Measurements from ENCODE around the gene ANKS1A.

The ANKS1A gene

GRCh38 chr6:35051997-35052583 lies 163.0 kb downstream of the ANKS1A start:
- Mint-ChIP-seq H3K27me3 (ENCODE audit: low read depth) (no peaks in the 10 kb centered on the region), H3K27ac (peak overlapping the region in 1 of 3 experiments; percentile 65), H3K4me1 (peaks cover 13% of the 10 kb centered on the region), H3K36me3 (ENCODE audit: low read depth) (peaks cover 17% of the 10 kb centered on the region), H3K9me3 (no peaks in the 10 kb centered on the region), H3K4me3 (no peak overlapping the region)
- no peak for TF ChIP-seq CTCF (IDR thresholded peaks at IDR 0.05; ENCODE audit: unreplicated experiment in 3 of 3)

DNA sequence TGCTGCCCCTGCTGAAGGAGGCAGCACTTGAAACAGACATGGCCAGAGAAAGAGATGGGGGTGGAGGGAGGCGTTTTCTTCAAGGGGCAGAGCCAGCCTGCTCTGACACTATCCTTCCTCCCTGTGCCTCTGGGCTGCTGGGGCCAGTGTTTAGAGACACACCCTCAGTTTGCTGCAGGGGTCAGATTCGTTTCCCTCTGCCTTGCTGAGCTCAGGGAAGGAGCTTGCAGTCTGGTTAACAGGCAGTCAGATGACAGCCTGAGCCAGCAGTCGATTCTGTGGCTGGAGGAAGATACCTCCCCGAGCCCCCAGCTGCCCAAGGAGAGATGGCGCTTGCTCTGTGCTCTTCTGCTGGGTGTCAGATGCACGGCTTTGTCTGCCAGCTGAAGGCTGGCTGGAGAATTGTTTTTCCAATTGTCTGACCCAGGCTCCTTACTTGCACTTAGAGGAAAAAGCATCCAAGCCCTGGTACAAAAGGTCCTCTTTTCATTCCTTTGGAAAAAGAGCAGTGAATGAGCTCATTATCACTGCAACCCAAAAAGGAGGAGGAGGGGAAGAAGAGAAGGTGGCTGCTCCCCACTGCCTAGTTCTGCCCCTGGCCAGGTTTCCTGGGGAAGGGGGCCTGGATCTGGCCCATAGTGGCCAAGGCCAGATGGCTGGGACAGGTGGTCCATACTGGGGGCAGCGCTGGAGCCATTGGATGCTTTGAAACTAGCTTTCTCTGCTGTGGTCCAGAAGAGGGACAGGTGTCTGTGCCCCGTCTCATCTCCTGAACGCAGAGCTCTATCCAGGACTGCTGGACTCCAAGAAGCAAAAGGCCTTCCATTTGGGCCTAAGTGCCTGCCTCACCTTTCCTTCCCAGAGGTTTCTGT lies 163.9 kb downstream of the ANKS1A start:
- H3K4me3 Mint-ChIP-seq = no peak overlapping the region

DNA sequence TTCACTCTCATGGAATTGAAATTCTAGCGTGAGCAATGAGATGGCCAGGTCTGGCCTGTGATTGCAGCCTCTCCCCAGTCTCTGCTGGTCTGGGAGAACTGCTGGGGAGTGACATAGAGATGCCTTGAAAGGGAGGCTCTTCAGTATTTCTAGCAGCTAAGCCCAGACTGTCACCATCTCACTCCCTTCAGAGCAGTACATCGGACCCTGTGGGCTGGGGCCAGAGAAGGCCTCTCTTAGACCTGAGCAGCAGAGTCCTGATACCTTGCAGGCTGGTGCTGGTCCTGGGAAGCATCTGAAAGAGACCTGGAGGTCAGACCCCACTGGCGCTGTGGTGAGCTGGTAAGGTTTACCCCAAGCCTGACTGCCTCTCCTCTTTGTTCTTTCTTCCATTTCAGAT lies 164.6 kb downstream of the ANKS1A start:
- no peaks in the 10 kb centered on the region for H3K9me3 Mint-ChIP-seq
- no peaks in the 10 kb centered on the region for H3K27me3 Mint-ChIP-seq (ENCODE audit: low read depth)
- H3K27ac Mint-ChIP-seq = peak overlapping the region; percentile 41 to 52 (median 44)
- no peak for TF ChIP-seq CTCF (IDR thresholded peaks at IDR 0.05; ENCODE audit: unreplicated experiment in 3 of 3)
- peaks cover 23% of the 10 kb centered on the region for H3K36me3 Mint-ChIP-seq (ENCODE audit: low read depth)
- H3K4me1 Mint-ChIP-seq = peaks cover 27% of the 10 kb centered on the region
- H3K4me3 Mint-ChIP-seq = no peak overlapping the region

More for the DNA sequence above, 163.9 kb downstream of the ANKS1A start:
- H3K27ac Mint-ChIP-seq = peak overlapping the region in 1 of 3 experiments; percentile 65
- TF ChIP-seq CTCF (IDR thresholded peaks at IDR 0.05; ENCODE audit: unreplicated experiment in 3 of 3) = no peak
- peaks cover 20% of the 10 kb centered on the region for H3K36me3 Mint-ChIP-seq (ENCODE audit: low read depth)
- H3K27me3 Mint-ChIP-seq (ENCODE audit: low read depth) = no peaks in the 10 kb centered on the region
- no peaks in the 10 kb centered on the region for H3K9me3 Mint-ChIP-seq
- peaks cover 19% of the 10 kb centered on the region for H3K4me1 Mint-ChIP-seq

GRCh38 chr6:35054106-35054742 lies 165.2 kb downstream of the ANKS1A start:
- TF ChIP-seq CTCF (IDR thresholded peaks at IDR 0.05; ENCODE audit: unreplicated experiment in 3 of 3) = no peak
- H3K9me3 Mint-ChIP-seq = no peaks in the 10 kb centered on the region
- no peak overlapping the region for H3K4me3 Mint-ChIP-seq
- peaks cover 28% of the 10 kb centered on the region for H3K4me1 Mint-ChIP-seq
- H3K27me3 Mint-ChIP-seq (ENCODE audit: low read depth) = no peaks in the 10 kb centered on the region
- peaks cover 24% of the 10 kb centered on the region for H3K36me3 Mint-ChIP-seq (ENCODE audit: low read depth)
- H3K27ac Mint-ChIP-seq = peak overlapping the region in 2 of 3 experiments; percentile 44 to 52

- TF ChIP-seq CTCF (IDR thresholded peaks at IDR 0.05; ENCODE audit: unreplicated experiment in 3 of 3) = no peak
- Mint-ChIP-seq H3K4me1 (peaks cover 28% of the 10 kb centered on the region), H3K9me3 (no peaks in the 10 kb centered on the region)
Measured at GRCh38 chr6:35054743-35055130, 165.7 kb downstream of the ANKS1A start.

More at GRCh38 chr6:35054743-35055130, 165.7 kb downstream of the ANKS1A start:
- H3K27ac Mint-ChIP-seq = no peak overlapping the region
- H3K27me3 Mint-ChIP-seq (ENCODE audit: low read depth) = peaks cover 3% of the 10 kb centered on the region
- peaks cover 27% of the 10 kb centered on the region for H3K36me3 Mint-ChIP-seq (ENCODE audit: low read depth)
- no peak overlapping the region for H3K4me3 Mint-ChIP-seq
